Pons (tissue), 1 donor: ENCODE results near the gene AGRN.

Experiments
- DNase-seq: peaks from one replicate; pipeline ENCODE4 v3.0.0-alpha.2; 2016; ENCODE audit warnings: low spot score

The AGRN gene

DNA sequence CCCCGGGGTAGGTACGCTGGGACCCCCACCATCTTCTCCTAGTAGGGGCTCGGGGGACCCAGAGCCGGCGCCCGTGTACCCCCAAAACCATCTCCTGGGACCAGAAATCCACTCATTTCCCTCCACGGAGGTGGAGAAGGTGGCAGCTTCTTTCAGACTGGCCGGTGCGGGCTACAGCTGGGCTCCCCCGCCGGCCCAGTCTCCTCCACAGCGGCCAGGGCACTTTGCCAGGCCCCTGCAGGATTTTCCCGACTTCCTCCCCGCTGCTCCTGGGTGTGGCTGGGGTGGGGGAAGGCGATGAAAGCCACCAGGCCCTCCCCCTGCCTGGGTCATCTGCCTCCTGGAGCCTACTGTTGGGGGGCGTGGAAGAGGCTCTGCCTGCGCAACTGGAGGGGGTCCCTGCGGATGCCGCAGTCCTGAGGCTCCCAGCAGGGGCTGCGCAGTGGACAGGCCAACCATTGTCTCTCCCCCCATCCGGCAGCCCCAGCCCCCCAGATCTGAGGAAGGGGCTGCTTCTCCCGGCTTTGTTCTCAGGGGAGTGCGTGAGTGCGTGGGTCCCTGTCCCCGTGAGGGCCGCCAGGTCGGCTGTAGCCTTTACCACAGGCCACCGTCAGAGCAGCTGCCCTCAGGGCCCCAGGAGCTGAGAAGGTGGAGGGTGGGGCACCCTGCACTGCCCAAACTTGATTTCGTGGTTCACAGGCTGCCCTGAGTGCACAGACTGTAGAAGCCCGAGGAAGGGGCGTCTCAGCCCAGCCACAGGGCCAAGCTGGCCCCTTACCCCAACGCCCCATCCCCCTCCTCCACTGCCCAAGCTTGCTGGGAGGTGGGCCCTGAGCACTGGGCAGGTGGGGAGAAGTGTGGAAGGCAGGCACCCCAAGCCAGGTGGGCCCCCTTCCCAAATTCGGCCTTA, 1.3 kb downstream of the AGRN start:
- no peak for DNase-seq

DNA sequence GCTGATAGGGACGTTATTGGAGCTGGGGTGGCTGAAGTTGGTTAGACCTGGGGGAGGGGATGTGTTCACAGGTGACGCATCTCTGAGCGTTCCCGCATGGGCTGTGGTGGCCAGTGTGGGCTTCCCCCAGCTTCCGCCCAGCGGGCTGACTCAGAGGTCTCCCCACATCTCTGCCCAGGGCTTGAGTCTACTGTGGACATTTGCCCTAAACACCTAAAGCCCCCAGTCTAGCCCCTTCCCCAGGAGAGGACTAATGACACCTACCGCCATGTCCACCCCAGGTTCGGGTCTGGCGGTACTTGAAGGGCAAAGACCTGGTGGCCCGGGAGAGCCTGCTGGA, 2.0 kb downstream of the AGRN start:
- DNase-seq, result no peak

DNA sequence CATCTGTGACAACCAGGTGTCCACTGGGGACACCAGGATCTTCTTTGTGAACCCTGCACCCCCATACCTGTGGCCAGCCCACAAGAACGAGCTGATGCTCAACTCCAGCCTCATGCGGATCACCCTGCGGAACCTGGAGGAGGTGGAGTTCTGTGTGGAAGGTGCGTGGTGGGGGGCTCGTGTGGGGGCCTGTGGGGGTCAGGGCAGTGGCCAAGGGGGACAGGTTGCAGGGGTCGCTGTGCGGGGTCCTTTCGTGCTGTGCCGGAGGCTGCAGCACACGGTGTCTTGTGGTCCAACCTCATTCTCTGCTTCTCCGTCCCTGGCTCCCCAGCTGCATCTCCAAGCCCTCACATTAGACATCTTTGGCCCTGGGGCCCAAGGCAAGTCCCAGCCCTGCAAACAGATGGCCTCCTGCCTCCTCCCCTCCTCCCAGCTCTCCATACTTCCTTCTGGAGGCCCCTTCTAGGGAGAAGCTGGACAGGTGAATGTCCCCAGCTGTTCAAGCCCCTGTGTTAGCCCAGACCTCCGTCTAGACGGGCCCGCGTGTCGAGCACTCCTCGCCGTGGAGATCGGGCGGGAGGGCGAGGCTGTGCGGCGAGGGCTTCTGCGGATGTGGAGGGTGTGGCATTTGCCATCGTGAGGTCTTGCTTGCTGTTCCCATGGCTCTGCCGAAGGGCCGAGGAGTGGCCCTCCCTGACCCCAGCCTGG, 2.5 kb downstream of the AGRN start:
- no peak for DNase-seq

DNA sequence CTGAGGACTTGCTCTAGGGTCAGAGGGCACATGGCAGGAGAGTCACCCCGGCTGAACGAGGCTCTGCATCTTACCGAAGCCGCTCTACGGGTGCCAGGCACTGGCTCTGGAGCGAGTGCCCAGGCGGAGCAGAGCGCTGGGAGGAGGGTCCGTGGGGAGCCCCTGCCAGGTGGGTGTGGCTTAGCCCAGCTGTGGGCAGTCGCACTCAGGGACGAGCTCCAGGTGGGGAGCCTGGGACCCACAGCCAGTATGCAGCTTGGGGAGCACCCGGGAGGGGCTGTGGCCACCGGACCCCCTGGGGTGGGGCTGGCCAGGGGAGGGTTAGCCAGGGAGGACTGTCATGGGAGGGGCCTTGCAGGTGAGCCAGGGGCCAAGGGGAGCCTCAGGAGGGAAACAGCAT, 3.8 kb downstream of the AGRN start:
- DNase-seq, result no peak

DNA sequence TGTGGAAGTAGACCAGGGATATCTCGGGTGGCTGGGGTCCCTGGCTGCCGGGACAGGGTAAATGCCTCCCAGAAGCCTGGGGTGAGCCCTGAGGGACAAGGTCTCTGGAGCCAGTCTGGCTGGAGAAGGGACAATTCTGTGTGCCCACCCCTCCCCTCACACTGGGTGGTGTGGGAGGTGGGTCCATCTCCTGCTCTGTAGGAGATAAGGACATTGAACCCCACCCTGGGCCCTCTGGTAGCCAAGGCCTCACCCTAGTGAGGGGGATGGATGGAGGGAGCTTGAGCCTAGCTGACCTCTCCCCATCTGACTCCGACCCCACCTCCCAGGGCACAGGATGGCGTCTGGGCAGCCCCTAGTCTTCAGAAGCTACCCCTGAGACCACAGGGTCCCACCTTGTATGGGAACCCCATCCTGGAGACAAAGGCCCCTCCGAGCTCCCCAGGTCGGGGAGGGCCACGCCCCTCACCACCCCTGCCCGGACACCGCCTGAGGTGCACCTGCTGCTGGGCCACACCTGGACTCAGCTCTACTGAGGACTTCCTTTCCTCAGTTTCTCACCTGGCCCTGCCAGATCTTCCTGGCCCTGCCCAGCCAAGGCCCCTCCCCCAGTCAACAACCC, 4.3 kb downstream of the AGRN start:
- no peak for DNase-seq

DNA sequence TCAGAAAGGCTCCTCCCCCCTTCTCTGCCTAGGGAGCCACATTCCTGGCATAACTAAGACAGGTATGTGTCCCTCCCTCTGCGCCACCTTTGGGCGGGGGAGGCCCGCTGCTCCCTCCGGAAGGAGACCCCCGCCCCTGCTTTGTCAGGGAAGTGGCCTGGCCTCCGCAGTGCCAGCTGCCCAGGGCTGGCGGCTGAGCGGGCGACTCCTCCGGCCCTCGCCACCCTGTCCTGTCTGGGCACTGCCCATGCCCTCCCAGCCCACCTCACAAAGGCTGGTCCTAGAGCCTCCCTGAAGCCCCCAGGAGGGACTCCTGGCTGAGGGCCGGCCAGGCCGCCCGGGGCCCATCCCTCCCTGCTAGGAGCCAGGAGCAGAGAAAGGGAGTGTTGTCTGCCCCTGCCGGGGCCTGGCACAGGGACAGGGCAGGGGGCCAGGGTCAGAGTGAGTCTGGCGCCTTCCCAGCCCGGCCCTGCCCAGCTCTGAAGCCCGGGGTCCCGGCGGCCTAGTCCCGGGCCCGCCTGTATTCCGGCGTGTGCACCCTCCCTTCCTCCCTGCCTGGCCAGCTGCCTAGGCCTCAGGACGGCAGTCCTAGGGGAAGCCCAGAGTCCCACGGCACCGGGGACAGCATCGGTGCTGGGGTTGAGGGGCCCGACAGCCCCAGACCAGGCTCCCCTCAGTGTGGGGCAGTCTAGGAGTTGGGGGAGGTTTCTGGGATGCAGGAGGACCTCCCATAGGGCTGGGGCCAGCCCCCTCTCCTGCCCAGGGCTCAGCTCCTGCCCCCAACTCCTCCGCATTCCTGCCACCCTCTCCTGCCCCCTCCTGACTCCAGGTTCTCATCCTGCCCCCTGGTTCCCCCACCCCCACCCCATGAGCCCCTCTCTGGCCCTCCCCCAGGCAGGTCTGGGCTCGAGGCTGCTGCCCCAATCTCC, 5.1 kb downstream of the AGRN start:
- no peak for DNase-seq

DNA sequence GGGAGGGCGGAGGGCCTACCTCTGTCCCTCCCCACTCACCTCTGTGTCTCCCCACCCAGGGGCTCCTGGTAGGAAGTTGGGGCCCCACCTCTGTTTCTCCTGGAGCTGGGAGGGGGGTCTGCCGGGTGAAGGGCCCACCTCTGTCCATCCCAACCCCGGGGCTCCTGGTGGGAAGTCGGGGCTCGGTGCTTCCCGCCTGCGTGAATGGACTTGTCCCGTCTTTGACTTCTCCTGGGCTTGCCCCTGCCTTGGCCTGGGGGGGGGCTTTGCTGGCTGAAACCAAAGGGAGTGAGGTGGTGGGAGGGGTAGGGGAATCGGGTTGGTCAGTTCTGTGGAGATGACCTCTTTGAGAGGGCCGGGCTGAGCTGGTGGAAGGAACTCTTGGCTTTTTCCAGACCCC, 5.8 kb downstream of the AGRN start:
- no peak for DNase-seq

DNA sequence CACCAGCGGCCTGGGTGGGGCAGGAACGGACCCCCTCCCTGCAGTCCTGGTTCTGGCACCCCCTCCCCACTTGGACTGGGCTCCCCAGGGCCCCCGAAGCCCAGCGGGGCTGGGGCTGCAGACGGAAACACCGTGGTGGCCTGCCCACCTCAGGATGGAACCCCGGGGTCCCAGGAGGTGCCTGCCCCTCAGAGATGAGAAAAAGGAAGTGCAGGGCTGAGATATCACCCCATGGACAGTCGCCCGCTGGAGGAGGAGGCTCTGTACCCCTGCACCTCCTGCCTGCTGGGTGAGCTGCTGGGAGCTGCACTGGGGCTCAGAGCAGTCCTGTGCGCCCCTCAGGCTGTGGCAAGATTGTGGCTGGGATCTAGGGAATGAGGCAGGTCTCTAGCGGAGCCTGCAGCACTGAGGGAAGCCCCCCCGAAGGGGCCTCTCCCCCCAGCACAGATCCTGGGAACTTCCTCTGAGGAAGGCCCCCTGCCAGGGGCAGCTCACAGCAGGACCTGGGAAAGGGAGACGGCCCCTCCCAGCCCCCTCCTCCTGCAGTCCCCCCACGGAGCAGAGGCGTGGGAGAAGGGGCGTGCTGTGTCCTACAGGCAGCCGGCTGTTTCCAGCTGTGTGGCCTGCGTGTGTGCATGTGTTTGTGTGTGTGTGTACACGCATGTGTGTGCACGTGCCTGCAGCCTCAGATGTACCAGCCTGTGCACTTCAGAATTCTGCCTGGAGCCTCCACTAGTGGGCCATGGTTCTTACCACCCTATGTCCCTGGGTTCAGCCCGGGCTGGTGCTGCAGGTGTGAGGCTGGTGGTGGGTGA, 6.9 kb downstream of the AGRN start:
- DNase-seq, result no peak

DNA sequence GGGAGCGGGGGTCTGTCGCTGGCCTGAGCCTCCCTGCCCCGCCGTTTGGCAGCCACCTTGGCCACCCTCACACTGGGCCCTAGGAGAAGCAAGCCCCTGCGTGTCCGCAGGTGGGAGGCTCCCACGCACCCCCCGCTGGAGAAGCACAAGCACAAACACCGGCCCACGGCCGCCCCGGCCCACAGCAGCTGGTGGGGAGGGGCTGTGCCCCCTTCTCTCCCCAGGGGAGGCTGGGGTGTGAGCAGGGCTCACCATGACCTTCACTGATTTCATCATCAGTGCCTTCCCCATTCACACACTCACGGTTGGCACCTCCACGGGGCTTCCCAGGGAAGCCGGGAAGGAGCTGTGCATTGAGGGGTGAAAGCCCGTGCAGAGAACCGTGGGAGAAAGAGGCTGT, 7.9 kb downstream of the AGRN start:
- DNase-seq, result no peak

DNA sequence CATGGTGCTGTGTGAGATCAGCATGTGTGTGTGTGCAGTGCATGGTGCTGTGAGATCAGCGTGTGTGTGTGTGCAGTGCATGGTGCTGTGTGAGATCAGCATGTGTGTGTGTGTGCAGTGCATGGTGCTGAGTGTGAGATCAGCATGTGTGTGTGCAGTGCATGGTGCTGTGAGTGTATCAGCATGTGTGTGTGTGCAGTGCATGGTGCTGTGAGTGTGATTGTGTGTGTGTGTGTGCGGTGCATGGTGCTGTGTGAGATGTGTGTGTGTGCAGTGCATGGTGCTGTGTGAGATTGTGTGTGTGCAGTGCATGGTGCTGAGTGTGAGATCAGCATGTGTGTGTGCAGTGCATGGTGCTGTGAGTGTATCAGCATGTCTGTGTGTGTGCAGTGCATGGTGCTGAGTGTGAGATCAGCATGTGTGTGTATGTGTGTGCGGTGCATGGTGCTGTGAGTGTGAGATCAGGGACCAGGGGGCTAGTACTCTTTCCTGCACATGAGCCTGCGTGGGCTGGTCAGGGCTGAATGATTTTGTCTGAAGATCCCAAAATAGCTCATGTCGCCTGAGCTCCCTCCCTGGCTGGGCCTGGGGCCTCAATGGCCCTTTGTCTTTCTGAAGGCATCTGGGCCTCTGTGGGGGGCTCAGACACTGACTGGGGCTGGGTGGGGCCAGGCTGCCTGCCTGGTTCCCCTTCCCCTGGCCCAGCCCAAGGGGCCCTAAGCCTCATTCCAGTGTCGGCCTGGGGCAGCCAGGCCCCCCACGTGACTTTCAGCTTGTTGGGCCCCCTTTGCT, 11.1 kb downstream of the AGRN start:
- DNase-seq, result peak; percentile 52

DNA sequence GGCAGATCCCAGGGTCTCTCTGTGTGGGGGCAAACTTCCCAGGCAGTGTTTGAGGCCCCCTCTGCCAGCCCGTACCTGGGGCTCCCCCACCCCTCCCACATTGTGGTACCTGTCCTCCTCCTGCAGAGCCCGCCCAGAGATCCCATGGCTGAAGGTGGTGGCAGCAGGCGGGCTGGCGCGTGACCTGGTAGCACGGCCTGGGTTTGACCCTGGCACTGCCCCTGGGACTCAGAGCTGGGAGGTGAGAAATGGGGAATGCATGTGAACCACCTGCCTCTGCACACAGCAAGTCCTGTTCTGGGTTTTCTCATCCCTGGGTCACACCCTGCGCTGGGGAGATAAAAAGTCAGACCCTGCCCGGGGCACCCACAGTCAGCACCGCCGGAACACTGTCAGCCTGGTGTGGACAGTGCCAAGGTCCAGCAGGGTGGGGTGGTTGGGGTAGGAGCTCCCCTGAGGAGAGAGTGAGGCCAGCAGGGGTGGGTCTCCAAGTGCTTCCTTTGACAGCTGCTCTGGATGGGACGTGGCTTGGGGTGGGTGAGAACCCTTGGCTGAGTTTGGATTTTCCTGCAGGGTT, 11.8 kb downstream of the AGRN start:
- DNase-seq, result no peak

DNA sequence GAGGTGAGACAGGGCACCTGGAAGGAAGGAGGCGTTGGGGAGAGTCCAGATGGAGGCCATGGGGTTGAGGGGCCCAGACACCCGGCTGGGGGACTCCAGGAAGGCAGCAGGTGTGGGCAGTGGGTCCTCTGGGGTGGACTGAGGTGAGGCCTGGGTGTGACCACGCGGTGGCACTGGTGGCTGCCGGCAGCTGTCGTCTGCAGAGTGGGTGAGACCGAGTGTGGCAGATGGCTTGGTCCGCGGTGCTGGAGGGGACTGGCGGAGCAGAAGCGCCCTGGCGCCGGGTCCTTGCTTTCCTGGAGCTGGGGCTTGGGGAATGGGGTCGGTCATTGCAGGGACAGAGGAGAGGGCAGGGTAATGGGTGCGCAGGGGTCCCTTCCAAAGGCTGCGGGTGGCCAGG, 12.5 kb downstream of the AGRN start:
- DNase-seq, result no peak

DNA sequence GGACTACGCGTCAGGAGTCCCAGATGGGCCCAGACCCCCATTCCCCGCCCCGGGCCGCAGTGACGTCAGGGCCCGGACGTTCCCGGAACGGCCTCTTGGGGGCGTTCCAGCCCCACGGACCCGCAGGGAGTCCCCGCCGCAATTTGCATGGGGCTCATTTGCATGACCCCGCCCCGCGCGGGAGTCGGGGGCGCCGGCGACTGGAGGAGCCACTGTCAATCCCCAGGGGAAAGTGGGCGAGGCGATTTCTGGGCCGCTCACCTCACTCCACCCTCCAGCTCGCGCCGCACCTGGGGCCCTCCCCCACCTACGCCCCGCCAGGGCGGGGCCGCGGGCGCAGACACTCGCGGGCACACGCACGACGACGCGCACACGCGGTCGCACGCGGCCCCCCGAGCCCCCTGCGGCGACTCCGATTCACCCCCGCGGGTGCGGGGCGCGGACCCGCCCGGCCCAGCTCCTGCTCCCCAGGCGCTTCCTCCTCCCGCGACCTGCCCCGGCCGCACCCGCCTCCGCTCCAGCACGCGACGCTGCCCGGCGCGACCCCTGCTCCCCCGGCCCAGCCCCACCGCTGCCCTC, 13.2 kb downstream of the AGRN start:
- peak; percentile 70 for DNase-seq

DNA sequence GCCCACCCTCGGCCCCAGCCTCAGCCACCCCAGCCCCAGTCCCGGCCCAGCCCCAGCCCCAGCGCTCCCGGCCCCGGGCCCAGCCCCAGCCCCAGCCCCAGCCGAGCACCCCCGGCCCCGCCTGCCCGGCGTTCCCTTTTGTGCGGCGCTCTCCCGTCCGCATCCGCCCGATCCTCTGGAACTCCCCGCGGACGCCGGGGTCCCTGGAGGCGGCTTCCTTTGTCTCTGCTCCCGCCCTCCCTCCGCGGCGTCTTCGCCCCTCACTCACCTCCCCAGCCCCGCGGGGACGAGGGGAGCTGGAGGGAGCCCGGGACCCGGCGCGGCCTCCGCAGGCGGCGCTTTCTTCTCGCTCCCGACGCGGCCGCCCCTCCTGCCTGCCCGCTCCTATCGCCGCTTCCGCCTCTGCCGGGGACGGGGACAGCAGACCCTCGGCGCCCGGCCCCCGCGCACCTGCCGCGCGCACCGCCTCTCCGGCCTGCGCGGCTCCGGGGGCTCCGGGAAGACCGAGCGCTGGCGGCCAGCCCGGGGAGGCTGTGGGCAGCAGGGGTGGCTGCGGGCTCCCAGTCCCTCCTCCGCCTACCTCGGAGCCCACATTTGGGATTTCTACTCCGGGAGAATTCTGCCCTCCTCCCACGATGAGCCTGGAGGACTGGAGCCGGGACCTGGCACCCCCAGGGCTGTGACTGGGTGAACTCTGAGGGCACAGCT, 14.0 kb downstream of the AGRN start:
- DNase-seq, result no peak

DNA sequence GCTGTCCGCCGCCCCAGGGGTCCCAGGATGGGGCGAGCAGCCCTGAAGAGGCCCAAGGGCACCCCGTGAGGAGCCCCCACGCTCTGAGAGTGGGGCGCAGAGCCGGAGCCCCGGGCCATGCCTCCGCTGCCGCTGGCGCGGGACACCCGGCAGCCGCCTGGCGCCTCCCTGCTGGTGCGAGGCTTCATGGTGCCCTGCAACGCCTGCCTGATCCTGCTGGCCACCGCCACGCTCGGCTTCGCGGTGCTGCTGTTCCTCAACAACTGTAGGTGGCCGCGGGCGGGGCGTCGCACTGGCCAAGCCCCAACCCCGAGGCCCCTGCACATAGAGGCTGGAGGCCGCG, 14.5 kb downstream of the AGRN start:
- no peak for DNase-seq

DNA sequence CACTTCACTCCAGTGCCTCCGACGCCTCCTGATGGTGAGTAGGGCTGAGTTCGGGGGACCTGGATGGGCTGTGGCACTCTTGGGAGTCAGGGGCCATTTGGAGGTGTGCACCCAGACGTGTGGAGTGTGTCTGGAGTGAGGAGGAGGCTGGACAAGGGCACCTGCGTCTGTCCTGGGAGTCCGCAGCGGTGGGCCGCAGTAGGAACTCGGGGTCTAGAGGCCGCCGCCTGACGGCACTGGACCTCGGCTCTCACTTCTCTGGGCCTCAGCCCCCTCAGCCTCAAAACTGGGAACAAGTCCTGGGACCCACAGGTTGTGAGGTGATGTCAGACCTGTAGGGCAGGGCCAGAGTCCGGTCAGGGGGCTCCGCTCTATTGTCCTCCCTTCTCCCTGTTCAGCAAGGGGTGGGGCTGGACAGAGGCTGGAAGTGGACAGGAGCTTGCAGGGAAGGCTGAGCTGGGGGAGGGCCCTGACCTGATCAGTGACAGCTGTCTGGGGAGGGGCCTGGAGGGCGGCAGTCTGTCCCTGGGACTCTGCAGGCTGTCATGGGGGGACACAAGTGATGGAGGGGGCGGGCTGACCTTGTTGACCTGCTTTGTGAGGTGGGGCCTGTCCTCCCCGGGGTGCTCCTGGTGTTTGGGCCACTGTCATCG, 15.5 kb downstream of the AGRN start:
- no peak for DNase-seq

DNA sequence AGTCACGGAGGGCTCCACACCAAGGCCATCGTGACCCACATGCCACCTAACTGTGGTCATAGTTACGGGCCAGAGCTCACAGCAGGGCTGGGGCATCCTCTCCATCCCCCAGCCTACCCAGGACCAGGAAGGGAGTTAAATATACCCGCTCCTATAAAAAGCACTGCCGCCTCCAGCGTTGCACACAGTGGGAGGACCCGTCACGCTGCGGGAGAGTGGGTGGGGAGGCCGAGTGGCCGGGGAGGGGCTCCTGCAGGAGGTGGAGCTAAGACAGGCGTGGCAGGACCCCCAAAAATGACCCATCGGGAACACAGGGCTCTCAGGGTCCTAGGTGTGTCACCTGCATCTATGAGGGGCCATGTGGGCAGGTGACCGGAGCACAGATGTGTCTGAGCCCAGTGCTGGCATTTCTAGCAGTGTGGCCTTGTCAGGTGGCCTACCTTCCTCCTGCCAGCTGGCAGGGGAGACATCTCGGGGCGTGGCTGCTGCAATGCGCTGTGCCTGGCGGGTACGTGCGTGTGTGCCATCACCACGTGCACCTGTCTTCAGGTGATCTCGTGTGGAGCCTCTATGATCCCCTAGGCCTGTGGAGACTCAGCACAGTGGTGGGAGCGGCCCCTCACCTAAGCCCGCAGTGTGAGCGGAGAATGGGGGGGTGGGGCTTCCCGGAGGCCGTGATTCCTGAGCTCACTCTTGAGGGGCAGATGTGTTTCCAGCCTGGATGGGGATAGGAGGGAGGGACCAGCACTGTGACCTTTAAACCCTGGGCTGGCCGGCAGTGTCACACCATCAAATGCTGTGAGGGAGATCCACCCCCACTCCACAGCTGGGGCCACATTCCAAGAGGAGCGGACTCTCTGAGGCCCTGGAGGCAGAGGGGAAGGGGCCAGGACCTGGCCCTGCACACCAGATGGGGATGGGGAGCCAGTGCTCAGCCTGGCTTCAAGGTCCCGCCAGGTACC, 17.7 kb downstream of the AGRN start:
- DNase-seq, result no peak
